ENCODE data around the gene DRD1.
"Not testable (repeated sequence)": the region's sequence is repeated elsewhere in the genome, so short reads cannot be mapped to it uniquely, and the experiment has no call there.

The DRD1 gene

DNA sequence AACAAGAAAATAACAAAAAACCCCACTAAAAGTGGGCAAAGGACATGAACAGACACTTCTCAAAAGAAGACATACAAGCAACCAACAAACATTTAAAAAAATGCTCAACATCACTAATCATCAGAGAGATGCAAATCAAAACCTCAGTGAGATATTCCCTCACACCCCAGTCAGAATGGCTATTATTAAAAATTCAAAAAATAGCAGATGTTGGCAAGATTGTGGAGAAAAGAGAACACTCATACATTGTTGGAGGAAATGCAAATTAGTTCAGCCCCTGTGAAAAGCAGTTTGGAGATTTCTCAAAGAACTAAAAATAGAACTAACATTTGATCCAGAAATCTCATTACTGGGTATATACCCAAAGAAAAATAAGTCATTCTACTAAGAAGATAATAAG is 19.4 kb downstream of the DRD1 start:
- DNase-seq (ENCODE audit: low read depth): not testable (repeated sequence)

DNA sequence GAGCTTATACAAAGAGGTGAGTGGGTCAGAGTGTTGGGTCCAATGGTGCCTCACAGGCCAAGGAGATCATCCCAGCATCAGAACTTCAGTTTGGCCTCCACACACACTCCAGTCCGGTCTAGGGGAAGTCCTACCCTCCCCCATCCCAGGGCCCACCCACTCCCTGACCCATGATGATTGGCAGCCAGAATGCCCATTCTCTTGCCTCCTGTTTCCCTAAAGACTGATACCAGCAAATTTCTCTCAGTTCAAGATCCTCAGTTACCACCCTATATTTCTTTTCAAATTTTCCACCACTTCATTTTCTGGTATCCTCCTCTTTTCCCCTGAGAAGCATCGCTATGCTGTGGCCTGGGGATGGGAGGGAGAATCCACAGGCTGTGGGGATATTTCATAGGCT is 21.9 kb downstream of the DRD1 start:
- no peak for DNase-seq (ENCODE audit: low read depth)

DNA sequence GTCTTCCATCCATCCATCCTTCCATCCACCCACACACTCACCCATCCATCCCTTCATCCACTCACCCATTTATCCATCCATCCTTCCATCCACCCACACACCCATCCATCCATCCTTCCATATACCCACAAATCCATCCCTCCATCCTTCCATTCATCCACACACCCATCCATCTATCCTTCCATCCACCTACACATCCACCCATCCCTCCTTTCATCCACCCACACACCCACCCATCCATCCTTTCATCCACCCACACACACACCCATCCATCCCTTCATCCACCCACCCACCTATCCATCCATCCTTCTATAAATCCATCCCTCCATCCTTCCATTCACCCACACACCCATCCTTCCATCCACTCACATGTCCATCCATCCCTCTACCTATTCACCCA is 23.6 kb downstream of the DRD1 start:
- DNase-seq (ENCODE audit: low read depth): no peak

DNA sequence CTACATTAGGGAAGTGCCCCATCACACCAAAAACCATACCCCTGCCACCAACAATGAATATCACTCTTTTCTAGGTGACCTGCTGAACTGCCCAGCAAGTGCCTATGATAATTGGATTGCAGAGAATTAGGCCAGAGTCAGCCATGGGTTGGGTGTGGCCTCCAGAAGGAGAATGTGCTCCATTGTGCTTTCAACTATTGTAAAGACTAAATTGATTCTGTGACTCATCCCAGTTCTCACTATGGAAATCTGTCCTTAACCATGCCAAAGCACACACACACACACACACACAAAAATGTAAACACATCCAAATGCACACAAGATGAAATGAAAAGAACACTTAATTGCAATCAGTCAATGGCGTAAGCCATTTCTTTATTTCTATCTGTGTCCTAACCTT is 25.7 kb downstream of the DRD1 start:
- no peak for DNase-seq (ENCODE audit: low read depth)

DNA sequence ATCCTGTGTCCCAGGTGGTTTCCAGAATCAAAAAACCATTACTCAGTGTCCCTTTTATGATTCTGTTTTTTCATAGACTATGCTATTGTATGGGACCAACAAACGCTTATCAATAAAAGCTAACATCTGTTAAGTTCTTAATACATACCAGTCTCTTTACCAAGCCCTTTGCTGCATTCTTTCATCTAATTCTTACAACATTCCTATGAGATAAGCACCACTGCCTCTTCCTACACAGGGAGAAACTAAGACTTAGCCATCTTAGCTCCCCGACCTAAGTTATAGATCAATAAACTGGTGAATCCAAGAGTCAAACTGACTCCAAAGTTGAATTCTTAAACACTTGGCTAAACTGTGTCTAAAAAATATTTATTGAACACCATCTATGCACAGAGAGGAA is 26.6 kb downstream of the DRD1 start:
- DNase-seq (ENCODE audit: low read depth): no peak

DNA sequence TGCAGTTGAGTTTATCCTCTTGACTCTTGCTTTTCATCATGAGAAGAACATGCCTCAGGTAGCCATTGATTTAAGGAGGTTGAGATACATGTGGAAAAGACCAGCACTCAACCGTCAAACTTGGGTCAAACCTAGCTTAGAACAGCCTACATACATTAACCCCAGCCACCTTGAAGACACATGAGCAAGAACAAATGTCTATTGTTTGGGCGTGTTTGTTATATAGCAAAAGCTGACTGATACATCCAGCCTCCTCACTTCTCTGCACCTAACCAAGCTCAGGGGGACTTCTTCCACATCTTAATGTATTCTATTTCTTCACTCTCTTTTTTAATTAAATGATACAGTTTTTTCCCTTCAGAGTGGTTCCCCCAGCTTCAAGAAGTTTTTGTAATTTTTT is 28.7 kb downstream of the DRD1 start:
- DNase-seq (ENCODE audit: low read depth): no peak

DNA sequence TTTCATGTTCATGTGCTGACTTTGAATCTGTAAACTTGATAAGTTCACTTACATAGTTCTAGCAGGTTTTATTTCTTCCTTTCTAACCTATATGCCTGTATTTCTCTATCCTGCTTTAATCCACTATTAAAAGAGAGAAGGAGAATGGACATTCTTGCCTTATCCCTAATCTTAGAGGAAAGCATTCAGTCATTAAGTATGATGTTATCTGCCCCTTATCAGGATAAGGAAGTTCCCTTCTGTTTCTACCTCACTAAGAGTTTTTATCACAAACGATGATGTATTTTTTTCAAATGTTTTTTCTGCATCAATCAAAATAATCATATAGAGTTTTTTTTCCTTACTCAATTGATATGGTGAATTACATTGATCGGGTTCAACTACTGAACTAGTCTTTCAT is 33.1 kb downstream of the DRD1 start:
- DNase-seq (ENCODE audit: low read depth): no peak

DNA sequence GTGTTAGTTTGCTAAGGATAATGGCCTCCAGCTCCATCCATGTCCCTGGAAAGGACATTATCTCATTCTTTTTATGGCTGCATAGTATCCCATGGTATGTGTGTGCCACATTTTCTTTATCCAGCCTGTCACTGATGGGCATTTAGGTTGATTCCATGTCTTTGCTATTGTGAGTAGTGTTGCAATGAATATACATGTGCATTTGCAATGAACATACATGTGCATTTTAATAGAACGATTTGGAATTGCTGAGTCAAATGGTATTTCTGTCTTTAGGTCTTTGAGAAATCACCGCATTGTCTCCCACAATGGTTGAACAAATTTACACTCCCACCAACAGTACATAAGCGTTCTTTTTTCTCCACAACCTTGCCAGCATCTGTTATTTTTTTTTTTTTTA is 37.7 kb downstream of the DRD1 start:
- DNase-seq (ENCODE audit: low read depth): no peak

DNA sequence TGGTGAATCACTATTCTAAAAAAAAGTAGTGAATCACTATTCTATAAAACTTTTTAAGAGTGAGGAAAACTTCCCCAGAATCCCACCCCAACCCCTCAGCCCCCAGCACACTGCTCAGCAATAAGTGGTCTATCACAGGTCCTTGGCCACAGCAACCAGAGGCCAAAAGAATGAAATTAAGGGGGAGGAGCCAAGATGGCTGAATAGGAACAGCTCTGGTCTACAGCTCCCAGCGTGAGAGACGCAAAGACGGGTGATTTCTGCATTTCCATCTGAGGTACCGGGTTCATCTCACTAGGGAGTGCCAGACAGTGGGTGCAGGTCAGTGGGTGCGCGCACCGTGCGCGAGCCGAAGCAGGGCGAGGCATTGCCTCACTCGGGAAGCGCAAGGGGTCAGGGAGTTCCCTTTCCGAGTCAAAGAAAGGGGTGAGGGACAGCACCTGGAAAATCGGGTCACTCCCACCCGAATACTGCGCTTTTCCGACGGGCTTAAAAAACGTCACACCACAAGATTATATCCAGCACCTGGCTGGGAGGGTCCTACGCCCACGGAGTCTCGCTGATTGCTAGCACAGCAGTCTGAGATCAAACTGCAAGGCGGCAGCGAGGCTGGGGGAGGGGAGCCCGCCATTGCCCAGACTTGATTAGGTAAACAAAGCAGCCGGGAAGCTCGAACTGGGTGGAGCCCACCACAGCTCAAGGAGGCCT is 46.2 kb downstream of the DRD1 start:
- DNase-seq (ENCODE audit: low read depth): not testable (repeated sequence)

DNA sequence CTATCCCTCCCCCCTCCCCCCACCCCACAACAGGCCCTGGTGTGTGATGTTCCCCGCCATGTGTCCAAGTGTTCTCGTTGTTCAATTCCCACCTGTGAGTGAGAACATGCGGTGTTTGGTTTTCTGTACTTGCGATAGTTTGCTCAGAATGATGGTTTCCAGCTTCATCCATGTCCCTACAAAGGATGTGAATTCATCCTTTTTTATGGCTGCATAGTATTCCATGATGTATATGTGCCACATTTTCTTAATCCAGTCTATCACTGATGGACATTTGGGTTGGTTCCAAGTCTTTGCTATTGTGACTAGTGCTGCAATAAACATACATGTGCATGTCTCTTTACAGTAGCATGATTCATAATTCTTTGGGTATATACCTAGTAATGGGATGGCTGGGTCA is 48.6 kb downstream of the DRD1 start:
- DNase-seq (ENCODE audit: low read depth): not testable (repeated sequence)

DNA sequence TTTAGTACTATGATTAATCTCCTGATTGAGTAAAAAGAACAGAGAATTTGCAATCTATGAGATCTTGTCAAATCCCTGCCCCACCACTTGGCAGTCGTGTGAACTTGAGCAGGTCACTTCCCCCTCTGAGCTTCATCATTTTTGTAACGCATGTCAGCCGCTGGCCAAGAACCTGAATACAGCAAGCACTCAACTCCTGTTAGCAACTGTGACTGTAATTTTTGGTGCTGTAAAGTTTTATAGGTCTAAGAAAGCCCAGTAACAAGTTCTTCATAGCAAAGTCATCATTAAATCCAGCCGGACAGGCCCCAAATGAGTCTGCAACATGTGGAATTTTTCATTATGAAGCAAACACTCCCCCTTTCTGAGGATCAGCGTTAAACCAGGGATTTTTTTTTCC is 49.4 kb downstream of the DRD1 start:
- DNase-seq (ENCODE audit: low read depth): no peak

DNA sequence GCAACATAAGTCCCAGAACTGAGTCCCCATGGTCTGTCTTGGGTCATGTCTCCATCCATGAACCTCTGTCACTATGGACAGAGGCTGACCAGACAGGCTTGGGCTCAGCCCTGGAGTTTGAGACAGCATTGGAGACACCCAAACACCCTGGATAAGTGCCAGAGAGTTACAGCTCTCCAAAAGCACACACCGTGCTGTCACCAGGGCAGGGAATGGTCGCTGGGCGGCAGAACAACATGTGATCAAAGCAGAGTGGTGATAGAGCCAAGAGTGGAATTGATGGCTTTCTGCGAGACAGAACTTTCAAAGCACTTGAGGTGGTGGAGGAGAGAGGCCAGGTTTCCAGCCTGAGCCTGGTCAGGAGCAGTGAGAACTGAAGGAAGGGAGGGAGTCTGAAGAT is 50.1 kb downstream of the DRD1 start:
- no peak for DNase-seq (ENCODE audit: low read depth)

DNA sequence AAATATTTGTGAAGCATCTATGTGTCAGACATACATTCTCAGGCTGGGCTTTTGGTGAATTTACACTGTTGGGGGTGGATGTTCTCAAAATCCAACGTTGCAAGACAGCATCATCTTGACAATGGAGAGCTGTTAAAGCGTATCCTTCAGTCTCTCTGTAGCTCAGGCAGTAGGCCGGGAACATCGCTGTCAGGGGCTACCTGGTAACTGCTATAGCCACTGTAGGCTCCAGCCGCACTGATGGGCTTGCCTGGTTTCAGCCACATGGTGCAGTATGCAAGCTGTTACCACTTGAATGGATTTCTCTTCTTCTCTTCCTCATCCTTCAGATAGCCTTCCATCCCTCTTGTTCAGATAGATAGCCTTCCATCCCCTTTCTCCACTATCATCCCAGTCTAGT is 51.7 kb downstream of the DRD1 start:
- no peak for DNase-seq (ENCODE audit: low read depth)

DNA sequence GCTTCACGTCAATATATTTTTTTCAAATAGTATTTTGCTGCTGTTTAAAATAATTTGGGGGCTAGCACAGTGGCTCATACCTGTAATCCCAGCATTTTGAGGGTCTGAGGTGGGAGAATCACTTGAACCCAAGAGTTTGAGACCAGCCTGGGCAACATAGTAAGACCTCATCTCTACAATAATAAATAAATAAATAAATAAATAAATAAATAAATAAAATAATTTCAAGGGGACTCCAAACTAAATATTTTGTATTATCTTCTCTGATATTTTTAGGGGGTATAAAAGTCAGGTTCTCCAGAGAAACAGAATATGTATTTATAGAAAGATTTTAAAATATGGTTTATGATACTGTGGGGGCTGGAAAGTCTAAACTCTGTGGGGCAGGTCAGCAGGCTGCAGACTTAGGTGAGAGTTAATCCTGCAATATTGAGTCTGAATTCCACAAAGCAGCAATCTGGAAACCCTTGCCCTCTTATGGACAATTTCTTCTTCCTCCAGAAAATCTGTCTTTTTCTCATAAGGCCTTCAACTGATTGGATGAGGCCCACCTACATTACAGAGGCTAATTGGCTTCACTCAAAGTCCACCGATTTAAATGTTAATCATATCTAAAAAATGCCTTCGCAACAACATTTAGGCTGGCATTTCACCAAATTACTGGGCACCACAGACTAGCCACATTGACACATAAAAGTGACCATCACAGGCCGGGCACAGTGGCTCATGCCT is 53.5 kb downstream of the DRD1 start:
- no peak for DNase-seq (ENCODE audit: low read depth)
